CD4-positive, alpha-beta T cell treated with Interferon gamma for 1 hour (primary cell): Measurements from ENCODE around the gene CD79B.

Experiments used
- DNase-seq: peaks from one replicate; pipeline ENCODE4 v3.0.0-alpha.2; 2020

The CD79B gene

GRCh38 chr17:63950940-63951907 is 19.1 kb upstream of the CD79B start:
- DNase-seq, result peak; percentile 52

- no peak for DNase-seq
Observed at GRCh38 chr17:63949576-63950250, 17.6 kb upstream of the CD79B start.

- no peak for DNase-seq
Observed at GRCh38 chr17:63948521-63948920, 16.4 kb upstream of the CD79B start.

GRCh38 chr17:63947711-63948330 is 15.7 kb upstream of the CD79B start:
- DNase-seq, result no peak

GRCh38 chr17:63946440-63947363 is 14.6 kb upstream of the CD79B start:
- peak; percentile 56 for DNase-seq

GRCh38 chr17:63945784-63946439 is 13.8 kb upstream of the CD79B start:
- peak; percentile 13 for DNase-seq

GRCh38 chr17:63944736-63945499 is 12.8 kb upstream of the CD79B start:
- DNase-seq, result no peak

- no peak for DNase-seq
Observed at GRCh38 chr17:63943745-63944144, 11.6 kb upstream of the CD79B start.

- no peak for DNase-seq
Observed at GRCh38 chr17:63942309-63942985, 10.3 kb upstream of the CD79B start.

- no peak for DNase-seq
Observed at GRCh38 chr17:63941751-63942150, 9.6 kb upstream of the CD79B start.

- no peak for DNase-seq
Observed at GRCh38 chr17:63941162-63941561, 9.0 kb upstream of the CD79B start.

- no peak for DNase-seq
Observed at GRCh38 chr17:63940584-63940983, 8.5 kb upstream of the CD79B start.

- no peak for DNase-seq
Observed at GRCh38 chr17:63939884-63940283, 7.8 kb upstream of the CD79B start.

- no peak for DNase-seq
Observed at GRCh38 chr17:63939401-63939800, 7.3 kb upstream of the CD79B start.

GRCh38 chr17:63937920-63938319 is 5.8 kb upstream of the CD79B start:
- DNase-seq, result no peak

- DNase-seq, result no peak
Observed at GRCh38 chr17:63937319-63937718, 5.2 kb upstream of the CD79B start.

GRCh38 chr17:63934183-63935112 is 2.3 kb upstream of the CD79B start:
- DNase-seq, result no peak

- no peak for DNase-seq
Observed at GRCh38 chr17:63933598-63933997, 1.5 kb upstream of the CD79B start.

- DNase-seq, result no peak
Observed at GRCh38 chr17:63932721-63933120, 590 bp upstream of the CD79B start.
